Fibroblast of lung (primary cell): ENCODE data around the gene STPG1. TPM values are rescaled to one million over a fixed set of nuclear protein-coding genes. Genes with fewer than 3 reads are reported as not detected.

ENCODE experiments used
- DNase-seq, 2 donors: peaks; one replicate each; pipeline versions ENCODE4 v3.0.0 to v3.0.0-alpha.2; 2010; ENCODE audit warnings: low read depth in 2 of 2
- H2AFZ ChIP-seq: 2 replicates; pipeline ENCODE4 v1.5.1; 2012; ENCODE audit warnings: low read length, control low read depth, inconsistent platforms
- H3K27ac ChIP-seq: 2 replicates; pipeline ENCODE4 v1.5.1; 2011; ENCODE audit warnings: low read length, control low read depth; ENCODE audit not compliant: insufficient read depth
- H3K27me3 ChIP-seq: 2 replicates; pipeline ENCODE4 v1.5.1; 2011; ENCODE audit warnings: mild to moderate bottlenecking, low read length; ENCODE audit not compliant: control insufficient read depth, insufficient read depth
- H3K36me3 ChIP-seq: 2 replicates; pipeline ENCODE4 v1.5.1; 2011; ENCODE audit warnings: low read length; ENCODE audit not compliant: control insufficient read depth, insufficient read depth
- H3K4me1 ChIP-seq: 2 replicates; pipeline ENCODE4 v1.5.1; 2011; ENCODE audit warnings: low read length; ENCODE audit not compliant: control insufficient read depth, insufficient read depth; ENCODE audit errors: extremely low read depth
- H3K4me2 ChIP-seq: 2 replicates; pipeline ENCODE4 v1.5.1; 2011; ENCODE audit warnings: low read length, control low read depth; ENCODE audit not compliant: insufficient read depth; ENCODE audit errors: extremely low read depth
- H3K4me3 ChIP-seq, 4 experiments: fragments of 200-600 bp in 1 of 4; sonication (generic) in 1 of 4; replicated peaks in 1 of 4; 2 replicates each; pipeline ENCODE4 v1.5.1; 2011 to 2016; ENCODE audit warnings: low read length in 4 of 4, low read depth in 3 of 4, mild to moderate bottlenecking in 3 of 4, control low read depth in 2 of 4, inconsistent platforms in 1 of 4, mixed read lengths in 1 of 4; ENCODE audit not compliant: insufficient read depth in 1 of 4; ENCODE audit errors: control extremely low read depth in 1 of 4
- H3K79me2 ChIP-seq: 2 replicates; pipeline ENCODE4 v1.5.1; 2012; ENCODE audit warnings: mild to moderate bottlenecking, low read length, inconsistent platforms; ENCODE audit not compliant: control insufficient read depth, insufficient read depth
- H3K9ac ChIP-seq: 2 replicates; pipeline ENCODE4 v1.5.1; 2011; ENCODE audit warnings: mild to moderate bottlenecking, low read length, control low read depth; ENCODE audit not compliant: insufficient read depth
- H3K9me3 ChIP-seq: 2 replicates; pipeline ENCODE4 v1.5.1; 2012; ENCODE audit warnings: low read depth, low read length; ENCODE audit not compliant: control insufficient read depth, insufficient read depth
- H4K20me1 ChIP-seq: 2 replicates; pipeline ENCODE4 v1.5.1; 2011; ENCODE audit warnings: low read length; ENCODE audit not compliant: control insufficient read depth, insufficient read depth; ENCODE audit errors: extremely low read depth
- CTCF ChIP-seq, 2 donors: IDR thresholded peaks in 1 of 2; conservative IDR thresholded peaks in 1 of 2; 1 replicate in 1 of 2; 2 replicates in 1 of 2; pipeline ENCODE4 v1.5.1; 2011 to 2012; ENCODE audit warnings: low read length in 2 of 2, control low read depth in 1 of 2, inconsistent platforms in 1 of 2, low read depth in 1 of 2, mild to moderate bottlenecking in 1 of 2
- EZH2 ChIP-seq: IDR thresholded peaks from 2 replicates; pipeline ENCODE4 v1.5.1; 2012; ENCODE audit warnings: low read length, control low read depth, mild to moderate bottlenecking; ENCODE audit errors: missing control alignments
- polyA plus RNA-seq, 2 donors: library from polyadenylated mRNA; depleted of rRNA in 1 of 2; stranded (reverse) in 1 of 2; unstranded in 1 of 2; fragments of >200 nt; gene quantifications; 2 replicates each; pipeline ENCODE4 v1.2.1, GENCODE V29; 2011 to 2012; ENCODE audit warnings: missing spikeins in 1 of 2
- total RNA-seq: library from RNA; depleted of rRNA; stranded (reverse); fragments of >200 nt; gene quantifications from 2 replicates; pipeline ENCODE4 v1.2.1, GENCODE V29; 2014

Gene STPG1
- total and polyA plus RNA-seq, 2 donors (not counting 1 experiment from before 2014, with no cell fraction given): 7.9 to 8.5 TPM

- H3K9ac ChIP-seq: no peak overlapping the region
- DNase-seq: no peak
- no peak overlapping the region for H3K27ac ChIP-seq
- no peaks in the 10 kb centered on the region for H4K20me1 ChIP-seq
- H3K4me1 ChIP-seq: peaks cover 8% of the 10 kb centered on the region
- no peaks in the 10 kb centered on the region for H3K79me2 ChIP-seq
- H3K36me3 ChIP-seq: peaks cover 4% of the 10 kb centered on the region
- no peak overlapping the region for H2AFZ ChIP-seq
- H3K9me3 ChIP-seq: no peaks in the 10 kb centered on the region
- no peak overlapping the region for H3K4me2 ChIP-seq
- H3K4me3 ChIP-seq: no peak overlapping the region
- no peak for TF ChIP-seq EZH2
- no peak for TF ChIP-seq CTCF (conservative IDR thresholded peaks at IDR 0.05 in 1 of 2, IDR thresholded peaks at IDR 0.05 in 1 of 2; ENCODE audit: low read depth in 1 of 2, low read length in 2 of 2)
- H3K27me3 ChIP-seq: no peaks in the 10 kb centered on the region
Observed at GRCh38 chr1:24435782-24436365, 22.3 kb upstream of the STPG1 start.

GRCh38 chr1:24427545-24427862 is 13.9 kb upstream of the STPG1 start:
- DNase-seq: no peak
- no peak for TF ChIP-seq CTCF (conservative IDR thresholded peaks at IDR 0.05 in 1 of 2, IDR thresholded peaks at IDR 0.05 in 1 of 2; ENCODE audit: low read depth in 1 of 2, low read length in 2 of 2)
- TF ChIP-seq EZH2: no peak
- H4K20me1 ChIP-seq: no peaks in the 10 kb centered on the region

GRCh38 chr1:24426744-24427544 is 13.4 kb upstream of the STPG1 start:
- no peaks in the 10 kb centered on the region for H3K9me3 ChIP-seq
- H3K4me2 ChIP-seq: no peak overlapping the region
- no peaks in the 10 kb centered on the region for H3K79me2 ChIP-seq
- no peaks in the 10 kb centered on the region for H3K4me1 ChIP-seq
- no peak overlapping the region for H3K27ac ChIP-seq
- H3K27me3 ChIP-seq: no peaks in the 10 kb centered on the region
- no peak overlapping the region for H3K9ac ChIP-seq
- no peak for DNase-seq
- H4K20me1 ChIP-seq: no peaks in the 10 kb centered on the region
- H2AFZ ChIP-seq: no peak overlapping the region
- H3K36me3 ChIP-seq: peaks cover 2% of the 10 kb centered on the region
- H3K4me3 ChIP-seq: no peak overlapping the region
- TF ChIP-seq EZH2 (no peak), CTCF (conservative IDR thresholded peaks at IDR 0.05 in 1 of 2, IDR thresholded peaks at IDR 0.05 in 1 of 2; ENCODE audit: low read depth in 1 of 2, low read length in 2 of 2) (no peak)

More at GRCh38 chr1:24427545-24427862, 13.9 kb upstream of the STPG1 start:
- no peaks in the 10 kb centered on the region for H3K79me2 ChIP-seq
- no peaks in the 10 kb centered on the region for H3K27me3 ChIP-seq
- H3K9me3 ChIP-seq: no peaks in the 10 kb centered on the region
- peaks cover 2% of the 10 kb centered on the region for H3K36me3 ChIP-seq
- no peaks in the 10 kb centered on the region for H3K4me1 ChIP-seq
- H3K27ac ChIP-seq: no peak overlapping the region
- no peak overlapping the region for H3K9ac ChIP-seq
- H3K4me3 ChIP-seq: no peak overlapping the region
- H3K4me2 ChIP-seq: no peak overlapping the region
- no peak overlapping the region for H2AFZ ChIP-seq
